Measurements from ENCODE around the gene STAC3.
A peak's percentile ranks its signal among the peaks of the same experiment; 100 is the strongest.

Gene STAC3

GRCh38 chr12:57222286-57223190, 28.4 kb downstream of the STAC3 start:
- no peak for DNase-seq (ENCODE audit: low read depth)

GRCh38 chr12:57221169-57221917, 29.6 kb downstream of the STAC3 start:
- no peak for DNase-seq (ENCODE audit: low read depth)

- DNase-seq (ENCODE audit: low read depth) = no peak
These were observed 30.2 kb downstream of the STAC3 start for GRCh38 chr12:57220770-57221168.

GRCh38 chr12:57219993-57220754, 30.8 kb downstream of the STAC3 start:
- DNase-seq (ENCODE audit: low read depth) = no peak

- no peak for DNase-seq (ENCODE audit: low read depth)
These were observed 31.6 kb downstream of the STAC3 start for GRCh38 chr12:57219205-57219992.

- no peak for DNase-seq (ENCODE audit: low read depth)
These were observed 32.7 kb downstream of the STAC3 start for GRCh38 chr12:57218030-57218853.

- DNase-seq (ENCODE audit: low read depth) = no peak
These were observed 33.8 kb downstream of the STAC3 start for GRCh38 chr12:57216921-57217879.

GRCh38 chr12:57216014-57216911, 34.7 kb downstream of the STAC3 start, which contains the start of gene NXPH4:
Gene NXPH4, plus strand, starts transcription at chr12:57216794. Its CDS starts 176 bp downstream, at chr12:57216970.
- peak; percentile 49 for DNase-seq (ENCODE audit: low read depth)

GRCh38 chr12:57215668-57216013, 35.3 kb downstream of the STAC3 start:
- no peak for DNase-seq (ENCODE audit: low read depth)

- no peak for DNase-seq (ENCODE audit: low read depth)
These were observed 35.9 kb downstream of the STAC3 start for GRCh38 chr12:57215065-57215464.

GRCh38 chr12:57214398-57214781, 36.6 kb downstream of the STAC3 start:
- DNase-seq (ENCODE audit: low read depth) = peak; percentile 49

- DNase-seq (ENCODE audit: low read depth) = no peak
These were observed 37.1 kb downstream of the STAC3 start for GRCh38 chr12:57213763-57214397.

GRCh38 chr12:57213058-57213715, 37.8 kb downstream of the STAC3 start:
- peak; percentile 66 for DNase-seq (ENCODE audit: low read depth)

- no peak for DNase-seq (ENCODE audit: low read depth)
These were observed 38.3 kb downstream of the STAC3 start for GRCh38 chr12:57212701-57213057.

GRCh38 chr12:57211791-57212700, 38.9 kb downstream of the STAC3 start:
- DNase-seq (ENCODE audit: low read depth) = no peak

GRCh38 chr12:57210926-57211692, 39.9 kb downstream of the STAC3 start:
- no peak for DNase-seq (ENCODE audit: low read depth)

Data from T-helper 22 cell (primary cell).